Stimulated activated naive CD8-positive, alpha-beta T cell treated with anti-CD3 and anti-CD28 coated beads, Interleukin-15, amount 100 ng/mL, for 72 hours (primary cell): ENCODE results near the gene MYO18B.

Experiments
- ATAC-seq: fragments of 150-1000 bp; cut with Tn5 transposase; 2 replicates; pipeline ENCODE4 v1.10.0; 2021; ENCODE audit warnings: mild to moderate bottlenecking, moderate library complexity
- DNase-seq, 2 donors: peaks; one replicate each; pipeline ENCODE4 v3.0.0; 2021 to 2022
- H3K27ac Mint-ChIP-seq, 2 donors: one replicate each; pipeline ENCODE4 v1.8.0; 2022; ENCODE audit warnings: mild to moderate bottlenecking in 2 of 2, mixed read lengths in 2 of 2, moderate library complexity in 2 of 2
- H3K27me3 Mint-ChIP-seq: one replicate; pipeline ENCODE4 v1.8.0; 2022; ENCODE audit warnings: mixed read lengths
- H3K4me1 Mint-ChIP-seq: one replicate; pipeline ENCODE4 v1.8.0; 2022; ENCODE audit warnings: mild to moderate bottlenecking, mixed read lengths
- H3K4me3 Mint-ChIP-seq, 2 donors: one replicate each; pipeline ENCODE4 v1.8.0; 2022; ENCODE audit warnings: mild to moderate bottlenecking in 2 of 2, mixed read lengths in 2 of 2, moderate library complexity in 1 of 2
- H3K9me3 Mint-ChIP-seq, 2 donors: one replicate each; pipeline ENCODE4 v1.8.0; 2022; ENCODE audit warnings: mixed read lengths in 2 of 2

Gene MYO18B

DNA sequence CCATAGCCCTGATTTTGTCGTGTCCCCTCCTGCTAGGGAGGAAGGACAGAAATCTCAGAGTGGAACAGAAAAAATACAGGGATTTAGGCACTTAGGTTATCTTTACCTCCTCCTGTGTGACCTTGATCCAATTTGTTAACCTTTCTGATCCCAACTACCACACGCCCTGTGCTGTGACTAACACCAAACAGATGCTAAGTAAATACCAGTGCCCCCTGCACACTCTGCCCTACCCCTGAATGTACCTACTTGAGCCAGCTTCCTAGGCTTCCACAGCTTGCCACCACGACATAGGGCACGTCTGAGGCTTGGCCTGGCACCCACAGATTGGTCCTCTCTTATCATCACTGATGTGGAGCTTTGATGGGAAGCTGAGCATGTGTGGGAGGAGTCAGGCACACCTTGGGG, 9.2 kb downstream of the MYO18B start:
- Mint-ChIP-seq H3K4me1 (peaks cover 58% of the 10 kb centered on the region), H3K27me3 (no peaks in the 10 kb centered on the region), H3K4me3 (peak overlapping the region in 1 of 2 donors; percentile 24), H3K27ac (peak overlapping the region in 1 of 2 donors; percentile 9), H3K9me3 (peaks cover 0 to 7% of the 10 kb centered on the region in 2 donors)
- ATAC-seq (no peak), DNase-seq (no peak)

DNA sequence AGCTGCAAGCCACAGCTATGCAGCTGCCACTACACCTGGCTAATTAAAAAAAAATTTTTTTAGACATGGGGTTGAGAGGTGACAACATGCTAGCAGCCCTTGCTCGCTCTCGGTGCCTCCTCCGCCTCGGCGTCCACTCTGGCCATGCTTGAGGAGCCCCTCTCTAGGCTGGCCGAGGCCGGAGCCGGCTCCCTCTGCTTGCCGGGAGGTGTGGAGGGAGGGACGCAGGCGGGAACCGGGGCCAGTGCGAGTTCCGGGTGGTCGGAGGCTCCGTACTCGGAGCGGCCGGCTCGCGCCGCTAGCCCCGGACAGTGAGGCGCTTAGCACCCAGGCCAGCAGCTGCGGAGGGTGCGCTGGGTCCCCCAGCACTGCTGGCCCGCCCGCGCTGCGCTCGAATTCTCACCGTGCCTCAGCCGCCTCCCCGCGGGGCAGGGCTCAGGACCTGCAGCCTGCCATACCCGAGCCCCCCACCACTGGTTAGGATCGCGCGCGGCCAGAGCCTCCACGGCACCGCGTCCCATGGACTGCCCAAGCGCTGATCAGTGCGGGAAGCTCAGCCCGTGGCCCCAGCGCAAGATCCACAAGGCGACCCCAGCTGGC, 10.7 kb downstream of the MYO18B start:
- ATAC-seq (no peak), DNase-seq (no peak)
- Mint-ChIP-seq H3K27me3 (no peaks in the 10 kb centered on the region), H3K27ac (no peak overlapping the region), H3K9me3 (peaks cover 0 to 7% of the 10 kb centered on the region in 2 donors), H3K4me3 (no peak overlapping the region), H3K4me1 (peaks cover 49% of the 10 kb centered on the region)

GRCh38 chr22:25753252-25753651, 11.3 kb downstream of the MYO18B start:
- no peaks in the 10 kb centered on the region for H3K27me3 Mint-ChIP-seq
- H3K9me3 Mint-ChIP-seq = peaks cover 0 to 7% of the 10 kb centered on the region in 2 donors
- ATAC-seq = no peak
- H3K4me1 Mint-ChIP-seq = peaks cover 48% of the 10 kb centered on the region
- no peak overlapping the region for H3K27ac Mint-ChIP-seq
- DNase-seq = no peak
- no peak overlapping the region for H3K4me3 Mint-ChIP-seq

DNA sequence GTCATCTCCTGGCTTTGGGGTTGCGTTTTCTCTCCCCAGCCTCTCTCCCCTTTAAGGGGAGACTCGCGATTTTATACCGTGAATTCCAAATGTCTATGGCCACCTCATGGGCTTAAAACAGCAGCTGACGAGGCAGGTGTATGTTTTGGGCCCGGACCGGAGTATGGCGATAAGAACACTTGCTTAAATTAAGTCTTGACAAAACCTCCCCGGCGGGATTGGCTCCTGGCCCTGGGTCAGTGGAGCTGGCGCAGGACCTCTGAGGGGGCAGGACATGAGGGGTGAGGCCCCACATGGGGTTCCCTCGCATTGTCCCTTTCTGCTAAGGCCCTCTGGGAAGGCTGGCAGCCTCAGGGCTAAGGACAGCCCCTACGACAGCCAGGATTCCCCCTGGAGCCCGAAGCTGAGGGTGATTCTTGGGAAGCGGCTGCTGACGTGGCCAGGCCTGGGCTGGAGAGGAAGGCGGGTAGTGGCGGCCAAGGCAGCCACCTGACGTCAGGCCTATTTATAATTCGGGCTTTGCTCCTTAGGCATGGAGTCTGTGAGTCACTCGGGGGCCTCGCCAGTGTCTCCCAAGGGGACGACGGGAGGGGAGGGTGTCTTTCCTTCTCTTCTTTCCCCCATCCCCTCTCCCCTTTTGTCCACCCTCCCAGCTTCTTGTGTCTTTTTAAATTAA, 12.7 kb downstream of the MYO18B start:
- DNase-seq (no peak), ATAC-seq (no peak)
- Mint-ChIP-seq H3K27me3 (no peaks in the 10 kb centered on the region), H3K4me1 (peaks cover 36% of the 10 kb centered on the region), H3K9me3 (no peaks in the 10 kb centered on the region), H3K27ac (no peak overlapping the region), H3K4me3 (no peak overlapping the region)

DNA sequence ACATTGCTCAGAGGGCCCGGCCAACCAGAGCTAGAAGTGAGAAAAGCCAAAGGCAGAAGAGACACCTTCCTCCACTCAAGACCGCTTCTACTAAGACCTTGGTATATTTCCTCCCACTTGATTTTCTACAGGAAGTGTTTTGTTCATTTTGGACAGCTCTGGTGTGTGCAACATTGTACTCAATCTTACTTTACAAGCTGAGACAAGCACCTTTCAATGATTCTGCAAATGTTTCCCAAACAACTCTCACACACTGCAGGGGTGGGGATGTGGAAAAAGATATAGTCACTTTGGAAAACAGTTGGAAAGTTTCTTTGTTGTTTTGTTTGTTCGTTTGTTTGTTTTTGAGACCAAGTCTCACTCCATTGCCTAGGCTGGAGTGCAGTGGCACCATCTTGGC, 15.7 kb downstream of the MYO18B start:
- no peak overlapping the region for H3K4me3 Mint-ChIP-seq
- H3K27me3 Mint-ChIP-seq = no peaks in the 10 kb centered on the region
- no peaks in the 10 kb centered on the region for H3K9me3 Mint-ChIP-seq
- no peak overlapping the region for H3K27ac Mint-ChIP-seq
- ATAC-seq (no peak), DNase-seq (no peak)
- H3K4me1 Mint-ChIP-seq = peaks cover 34% of the 10 kb centered on the region

DNA sequence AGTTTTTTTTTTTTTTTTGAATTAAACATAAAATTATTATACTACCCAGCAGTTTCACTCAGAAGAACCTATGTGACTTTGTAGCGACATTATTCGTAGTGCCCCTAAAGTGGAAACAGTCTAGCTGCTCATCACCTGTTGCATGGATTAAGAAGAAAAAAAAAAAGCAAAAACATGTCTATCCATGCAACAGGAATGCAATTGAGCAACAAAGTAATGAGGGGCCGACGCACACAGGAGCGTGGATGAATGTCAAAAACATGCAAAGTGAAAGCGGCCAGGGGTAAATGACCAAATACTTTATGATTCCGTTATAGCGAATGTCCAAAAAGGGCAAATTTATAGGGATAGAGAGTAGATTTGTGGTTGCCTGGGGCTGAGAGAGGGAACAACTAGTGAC, 16.3 kb downstream of the MYO18B start:
- DNase-seq (no peak), ATAC-seq (no peak)
- H3K27ac Mint-ChIP-seq = no peak overlapping the region
- H3K27me3 Mint-ChIP-seq = no peaks in the 10 kb centered on the region
- no peaks in the 10 kb centered on the region for H3K9me3 Mint-ChIP-seq
- H3K4me3 Mint-ChIP-seq = no peak overlapping the region
- peaks cover 39% of the 10 kb centered on the region for H3K4me1 Mint-ChIP-seq

DNA sequence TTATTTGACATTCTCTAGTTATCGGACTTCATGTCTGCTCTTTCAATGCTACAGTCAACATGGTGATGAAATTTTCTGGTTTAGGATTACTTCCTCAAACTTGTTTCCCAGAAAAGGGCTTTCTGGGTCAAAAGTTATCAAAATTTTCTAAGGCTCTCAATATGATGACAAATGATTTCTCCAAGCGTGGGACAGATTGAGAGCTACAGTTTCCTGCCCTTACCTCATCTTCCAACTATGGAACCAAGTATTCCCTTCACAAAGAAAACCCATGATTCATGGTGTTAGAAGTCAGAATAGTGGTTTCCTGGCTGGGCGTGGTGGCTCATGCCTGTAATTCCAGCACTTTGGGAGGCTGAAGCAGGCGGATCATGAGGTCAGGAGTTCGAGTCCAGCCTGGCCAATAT, 17.8 kb downstream of the MYO18B start:
- H3K4me3 Mint-ChIP-seq = no peak overlapping the region
- H3K4me1 Mint-ChIP-seq = peaks cover 43% of the 10 kb centered on the region
- no peaks in the 10 kb centered on the region for H3K27me3 Mint-ChIP-seq
- no peak for DNase-seq
- H3K27ac Mint-ChIP-seq = no peak overlapping the region
- ATAC-seq = no peak
- H3K9me3 Mint-ChIP-seq = no peaks in the 10 kb centered on the region

DNA sequence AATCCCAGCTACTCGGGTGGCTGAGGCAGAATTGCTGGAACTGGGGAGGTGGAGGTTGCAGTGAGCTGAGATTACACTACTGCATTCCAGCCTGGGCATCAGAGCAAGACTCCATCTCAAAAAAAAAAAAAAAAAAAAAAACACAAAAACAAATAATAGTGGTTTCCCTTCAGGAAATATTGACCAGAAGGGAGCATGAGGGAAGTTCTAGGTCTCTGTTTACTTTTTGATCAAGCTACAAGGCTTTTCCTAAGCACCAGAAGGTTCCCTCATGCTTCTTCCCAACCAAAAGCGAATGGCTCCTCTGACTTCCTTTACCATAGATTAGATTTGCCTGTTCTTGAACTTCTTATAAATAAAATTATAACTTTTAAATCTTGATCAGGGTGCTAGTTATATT, 18.3 kb downstream of the MYO18B start:
- Mint-ChIP-seq H3K27ac (no peak overlapping the region), H3K4me3 (no peak overlapping the region), H3K4me1 (peaks cover 42% of the 10 kb centered on the region), H3K27me3 (no peaks in the 10 kb centered on the region), H3K9me3 (no peaks in the 10 kb centered on the region)
- no peak for DNase-seq
- ATAC-seq = no peak

DNA sequence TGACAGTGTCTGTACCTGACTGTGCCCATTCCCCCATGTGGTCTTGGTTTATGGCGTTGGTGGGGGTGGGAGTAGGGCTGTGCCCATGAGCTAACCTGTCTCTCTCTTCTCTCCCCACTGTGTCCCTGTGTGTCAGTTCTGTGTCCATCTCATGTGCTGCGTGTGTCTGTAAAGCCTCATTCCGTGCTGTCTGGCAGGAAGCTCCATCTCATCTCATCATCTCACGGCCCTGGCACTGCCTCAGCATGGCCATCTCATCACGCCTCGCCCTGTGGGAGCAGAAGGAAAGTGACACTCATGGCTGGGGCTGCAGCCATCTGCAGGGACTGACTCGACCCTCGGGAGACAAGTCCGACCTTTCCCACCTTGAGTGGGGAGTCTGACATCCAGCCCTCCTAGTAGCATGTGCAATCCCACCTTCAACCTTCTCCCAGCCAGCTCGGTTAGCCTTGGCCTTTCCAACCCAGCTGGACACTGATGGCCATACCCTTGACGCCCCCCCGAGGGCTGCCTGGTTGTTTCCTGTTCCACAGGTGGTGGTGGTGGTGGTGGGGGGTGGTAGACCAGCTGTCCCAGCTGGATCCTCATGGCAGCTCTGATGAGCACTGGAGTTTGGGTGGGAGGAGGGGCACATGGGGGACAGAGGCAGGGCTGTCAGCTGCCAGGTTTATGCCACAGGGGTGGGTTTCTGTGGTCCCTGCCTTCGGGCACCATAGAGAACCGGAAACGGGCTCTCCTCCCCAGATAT, 19.0 kb downstream of the MYO18B start:
- H3K4me3 Mint-ChIP-seq = no peak overlapping the region
- H3K9me3 Mint-ChIP-seq = peaks cover 5 to 6% of the 10 kb centered on the region in 2 donors
- DNase-seq = no peak
- H3K27ac Mint-ChIP-seq = peak overlapping the region in 1 of 2 donors; percentile 20
- peaks cover 37% of the 10 kb centered on the region for H3K4me1 Mint-ChIP-seq
- ATAC-seq = no peak
- no peaks in the 10 kb centered on the region for H3K27me3 Mint-ChIP-seq

- no peak for ATAC-seq
- peak overlapping the region in 1 of 2 donors; percentile 17 for H3K27ac Mint-ChIP-seq
Measured at GRCh38 chr22:25762147-25762546, 20.2 kb downstream of the MYO18B start.

DNA sequence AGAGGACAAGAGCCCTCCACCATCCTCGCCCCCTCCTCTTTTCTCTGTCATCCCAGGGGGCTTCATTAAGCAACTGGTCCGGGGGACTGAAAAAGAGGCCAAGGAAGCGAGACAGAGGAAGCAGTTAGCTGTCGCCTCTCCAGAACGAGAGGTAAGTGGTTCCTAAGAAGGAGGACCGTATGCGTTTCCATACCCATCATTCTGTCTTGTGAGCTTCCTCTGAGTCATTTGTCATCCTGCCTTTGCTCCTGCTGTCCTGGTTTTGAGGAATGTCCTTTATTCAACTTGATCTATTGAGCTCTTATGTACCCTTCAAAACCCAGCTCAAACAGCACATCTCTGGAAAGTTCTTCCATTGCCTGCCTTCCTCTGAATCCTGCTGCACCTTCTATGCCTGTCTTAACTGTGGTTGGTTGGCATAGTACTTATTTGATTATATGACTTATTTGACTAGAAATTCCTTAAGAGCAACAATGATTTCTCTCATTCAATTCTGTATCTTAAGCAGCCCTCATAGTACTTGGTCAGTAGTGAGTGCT, 21.3 kb downstream of the MYO18B start:
- peaks cover 27 to 29% of the 10 kb centered on the region in 2 donors for H3K9me3 Mint-ChIP-seq
- ATAC-seq (no peak), DNase-seq (no peak)
- H3K27me3 Mint-ChIP-seq = no peaks in the 10 kb centered on the region
- peaks cover 36% of the 10 kb centered on the region for H3K4me1 Mint-ChIP-seq
- H3K4me3 Mint-ChIP-seq = no peak overlapping the region
- H3K27ac Mint-ChIP-seq = no peak overlapping the region

More at GRCh38 chr22:25762147-25762546, 20.2 kb downstream of the MYO18B start:
- Mint-ChIP-seq H3K27me3 (no peaks in the 10 kb centered on the region), H3K9me3 (peaks cover 16 to 17% of the 10 kb centered on the region in 2 donors), H3K4me1 (peaks cover 37% of the 10 kb centered on the region), H3K4me3 (no peak overlapping the region)
- DNase-seq = no peak

DNA sequence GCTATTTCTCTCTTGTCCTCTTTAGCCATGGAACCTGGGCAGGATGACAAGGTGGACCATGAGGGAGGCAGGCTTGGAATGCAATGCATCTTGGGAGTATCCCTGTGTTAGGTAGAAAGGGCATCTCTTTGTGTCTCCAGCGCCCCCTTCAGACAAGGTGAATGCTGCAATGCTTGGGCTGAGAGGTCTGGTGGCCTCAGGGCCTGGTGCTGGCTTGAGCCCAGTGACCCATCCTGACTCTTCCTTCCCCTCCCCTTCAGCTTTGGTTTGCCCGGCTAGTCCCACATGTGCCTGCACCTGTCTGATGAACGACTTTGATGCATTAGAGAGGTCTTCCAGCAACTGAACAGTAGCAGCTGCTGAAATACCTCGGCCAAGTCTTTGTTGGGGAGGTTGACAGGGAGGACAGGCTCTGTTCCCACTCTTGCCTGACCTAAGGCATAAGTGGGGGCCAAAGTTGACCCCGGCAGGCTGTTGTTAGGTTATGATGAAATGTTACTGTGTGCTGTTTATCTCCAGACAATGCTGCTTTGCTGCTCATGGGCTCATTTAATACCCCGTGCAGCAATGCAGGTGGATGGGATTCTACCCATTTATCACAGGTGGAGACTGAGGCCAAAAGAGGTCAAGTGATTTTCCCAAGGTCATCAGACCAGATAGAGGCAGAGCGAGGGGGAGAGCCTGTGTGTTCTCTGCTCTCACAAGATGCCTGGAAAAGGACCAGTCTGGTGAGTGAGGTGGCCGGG, 22.5 kb downstream of the MYO18B start:
- no peak overlapping the region for H3K4me3 Mint-ChIP-seq
- no peak overlapping the region for H3K27ac Mint-ChIP-seq
- DNase-seq (no peak), ATAC-seq (no peak)
- peaks cover 34 to 40% of the 10 kb centered on the region in 2 donors for H3K9me3 Mint-ChIP-seq
- H3K27me3 Mint-ChIP-seq = no peaks in the 10 kb centered on the region
- peaks cover 47% of the 10 kb centered on the region for H3K4me1 Mint-ChIP-seq

GRCh38 chr22:25765016-25765367, 23.0 kb downstream of the MYO18B start:
- H3K4me1 Mint-ChIP-seq = peaks cover 47% of the 10 kb centered on the region
- no peak overlapping the region for H3K4me3 Mint-ChIP-seq
- peaks cover 34 to 46% of the 10 kb centered on the region in 2 donors for H3K9me3 Mint-ChIP-seq
- no peak for ATAC-seq
- DNase-seq = no peak
- H3K27ac Mint-ChIP-seq = no peak overlapping the region
- no peaks in the 10 kb centered on the region for H3K27me3 Mint-ChIP-seq

DNA sequence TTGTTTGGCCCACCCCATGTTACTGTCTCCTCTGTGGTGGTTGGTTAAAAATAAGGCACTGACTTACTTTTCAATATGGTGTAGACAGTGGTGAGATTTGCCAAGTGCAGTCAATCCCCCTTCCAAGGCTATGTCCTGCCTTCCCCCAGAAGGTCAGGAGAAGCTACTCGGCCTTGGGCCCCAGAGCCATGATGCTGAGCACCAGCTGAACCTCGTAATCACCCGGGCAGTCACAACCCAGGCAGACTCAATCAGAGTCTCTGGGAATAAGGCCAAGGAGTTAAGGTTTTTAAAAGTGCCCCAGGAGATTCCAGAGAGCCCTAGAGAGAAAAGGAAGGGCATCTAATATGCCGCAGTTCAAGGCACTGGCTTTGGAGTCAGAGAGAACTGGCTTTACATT, 23.8 kb downstream of the MYO18B start:
- Mint-ChIP-seq H3K27me3 (no peaks in the 10 kb centered on the region), H3K27ac (no peak overlapping the region), H3K9me3 (peaks cover 34 to 53% of the 10 kb centered on the region in 2 donors), H3K4me3 (no peak overlapping the region), H3K4me1 (peaks cover 51% of the 10 kb centered on the region)
- DNase-seq (no peak), ATAC-seq (no peak)

GRCh38 chr22:25766418-25766817, 24.4 kb downstream of the MYO18B start:
- Mint-ChIP-seq H3K27ac (peak overlapping the region in 1 of 2 donors; percentile 10), H3K9me3 (peaks cover 34 to 53% of the 10 kb centered on the region in 2 donors), H3K4me1 (peaks cover 53% of the 10 kb centered on the region), H3K4me3 (no peak overlapping the region), H3K27me3 (no peaks in the 10 kb centered on the region)
- DNase-seq = no peak
- no peak for ATAC-seq
